GM19397 (cell line): ENCODE data around the gene UTY.

ENCODE experiments used
- ATAC-seq: cut with Tn5 transposase; IDR thresholded peaks from one replicate; pipeline ENCODE4 v1.9.1; 2021; ENCODE audit warnings: mild to moderate bottlenecking, moderate library complexity; ENCODE audit not compliant: unreplicated experiment

The UTY gene

GRCh38 chrY:13416869-13417661 lies 62.8 kb downstream of the UTY start:
- ATAC-seq, result peak; percentile 69

GRCh38 chrY:13415556-13415955 lies 64.3 kb downstream of the UTY start:
- ATAC-seq, result no peak

GRCh38 chrY:13398876-13399275 lies 81.0 kb downstream of the UTY start:
- no peak for ATAC-seq

- ATAC-seq, result no peak
These were observed 98.6 kb downstream of the UTY start for GRCh38 chrY:13381110-13381683.

GRCh38 chrY:13370868-13371800 lies 108.7 kb downstream of the UTY start:
- no peak for ATAC-seq

GRCh38 chrY:13370245-13370644 lies 109.6 kb downstream of the UTY start:
- ATAC-seq, result no peak

GRCh38 chrY:13368513-13368845 lies 111.4 kb downstream of the UTY start:
- ATAC-seq, result no peak

GRCh38 chrY:13363641-13364040 lies 116.2 kb downstream of the UTY start:
- no peak for ATAC-seq

GRCh38 chrY:13362662-13363061 lies 117.2 kb downstream of the UTY start:
- ATAC-seq, result no peak

- ATAC-seq, result no peak
These were observed 117.9 kb downstream of the UTY start for GRCh38 chrY:13361656-13362636.

- no peak for ATAC-seq
These were observed 128.4 kb downstream of the UTY start for GRCh38 chrY:13351443-13351842.

GRCh38 chrY:13347106-13347505 lies 132.7 kb downstream of the UTY start:
- ATAC-seq, result no peak

GRCh38 chrY:13345549-13345948 lies 134.3 kb downstream of the UTY start:
- ATAC-seq, result no peak

- no peak for ATAC-seq
These were observed 136.4 kb downstream of the UTY start for GRCh38 chrY:13343307-13343946.

- no peak for ATAC-seq
These were observed 139.9 kb downstream of the UTY start for GRCh38 chrY:13339939-13340338.

GRCh38 chrY:13339381-13339780 lies 140.5 kb downstream of the UTY start:
- ATAC-seq, result no peak

GRCh38 chrY:13338711-13339110 lies 141.1 kb downstream of the UTY start:
- no peak for ATAC-seq

- no peak for ATAC-seq
These were observed 141.9 kb downstream of the UTY start for GRCh38 chrY:13337934-13338333.

GRCh38 chrY:13333791-13334190 lies 146.0 kb downstream of the UTY start:
- ATAC-seq, result no peak

- no peak for ATAC-seq
These were observed 149.2 kb downstream of the UTY start for GRCh38 chrY:13330651-13331050.
